Epithelial cell of esophagus (primary cell): Measurements from ENCODE around the gene PCDHGA4.

Source experiments
- DNase-seq: peaks from one replicate; pipeline ENCODE4 v3.0.0; 2010; ENCODE audit warnings: low read depth
- H3K4me3 ChIP-seq: 2 replicates; pipeline ENCODE4 v1.5.1; 2011; ENCODE audit warnings: mild to moderate bottlenecking, low read length, control low read depth
- TF ChIP-seq, protein P1 (sequence below): IDR thresholded peaks from 2 replicates; pipeline ENCODE4 v1.5.1; 2011; ENCODE audit warnings: low read depth, mild to moderate bottlenecking, low read length, control low read depth, inconsistent platforms; ENCODE audit not compliant: insufficient read depth; ENCODE audit errors: missing control alignments

The PCDHGA4 gene

DNA sequence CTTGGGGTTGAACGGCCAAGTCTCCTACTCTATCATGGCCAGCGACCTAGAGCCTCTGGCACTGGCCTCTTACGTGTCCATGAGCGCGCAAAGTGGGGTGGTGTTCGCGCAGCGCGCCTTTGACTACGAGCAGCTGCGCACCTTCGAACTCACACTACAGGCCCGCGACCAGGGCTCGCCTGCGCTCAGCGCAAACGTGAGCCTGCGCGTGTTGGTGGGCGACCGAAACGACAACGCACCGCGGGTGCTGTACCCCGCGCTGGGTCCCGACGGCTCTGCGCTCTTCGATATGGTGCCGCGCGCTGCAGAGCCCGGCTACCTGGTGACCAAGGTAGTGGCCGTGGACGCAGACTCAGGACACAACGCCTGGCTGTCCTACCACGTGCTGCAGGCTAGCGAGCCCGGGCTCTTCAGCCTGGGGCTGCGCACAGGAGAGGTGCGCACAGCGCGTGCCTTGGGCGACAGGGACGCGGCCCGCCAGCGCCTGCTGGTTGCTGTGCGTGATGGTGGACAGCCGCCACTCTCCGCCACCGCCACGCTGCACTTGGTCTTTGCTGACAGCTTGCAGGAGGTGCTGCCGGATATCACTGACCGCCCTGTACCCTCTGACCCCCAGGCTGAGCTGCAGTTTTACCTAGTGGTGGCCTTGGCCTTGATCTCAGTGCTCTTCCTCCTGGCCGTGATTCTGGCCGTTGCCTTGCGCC is 44.9 kb downstream of the PCDHGA4 start:
- TF ChIP-seq, protein P1, sequence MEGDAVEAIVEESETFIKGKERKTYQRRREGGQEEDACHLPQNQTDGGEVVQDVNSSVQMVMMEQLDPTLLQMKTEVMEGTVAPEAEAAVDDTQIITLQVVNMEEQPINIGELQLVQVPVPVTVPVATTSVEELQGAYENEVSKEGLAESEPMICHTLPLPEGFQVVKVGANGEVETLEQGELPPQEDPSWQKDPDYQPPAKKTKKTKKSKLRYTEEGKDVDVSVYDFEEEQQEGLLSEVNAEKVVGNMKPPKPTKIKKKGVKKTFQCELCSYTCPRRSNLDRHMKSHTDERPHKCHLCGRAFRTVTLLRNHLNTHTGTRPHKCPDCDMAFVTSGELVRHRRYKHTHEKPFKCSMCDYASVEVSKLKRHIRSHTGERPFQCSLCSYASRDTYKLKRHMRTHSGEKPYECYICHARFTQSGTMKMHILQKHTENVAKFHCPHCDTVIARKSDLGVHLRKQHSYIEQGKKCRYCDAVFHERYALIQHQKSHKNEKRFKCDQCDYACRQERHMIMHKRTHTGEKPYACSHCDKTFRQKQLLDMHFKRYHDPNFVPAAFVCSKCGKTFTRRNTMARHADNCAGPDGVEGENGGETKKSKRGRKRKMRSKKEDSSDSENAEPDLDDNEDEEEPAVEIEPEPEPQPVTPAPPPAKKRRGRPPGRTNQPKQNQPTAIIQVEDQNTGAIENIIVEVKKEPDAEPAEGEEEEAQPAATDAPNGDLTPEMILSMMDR, result no peak
- no peak for DNase-seq
- H3K4me3 ChIP-seq, result no peak overlapping the region

DNA sequence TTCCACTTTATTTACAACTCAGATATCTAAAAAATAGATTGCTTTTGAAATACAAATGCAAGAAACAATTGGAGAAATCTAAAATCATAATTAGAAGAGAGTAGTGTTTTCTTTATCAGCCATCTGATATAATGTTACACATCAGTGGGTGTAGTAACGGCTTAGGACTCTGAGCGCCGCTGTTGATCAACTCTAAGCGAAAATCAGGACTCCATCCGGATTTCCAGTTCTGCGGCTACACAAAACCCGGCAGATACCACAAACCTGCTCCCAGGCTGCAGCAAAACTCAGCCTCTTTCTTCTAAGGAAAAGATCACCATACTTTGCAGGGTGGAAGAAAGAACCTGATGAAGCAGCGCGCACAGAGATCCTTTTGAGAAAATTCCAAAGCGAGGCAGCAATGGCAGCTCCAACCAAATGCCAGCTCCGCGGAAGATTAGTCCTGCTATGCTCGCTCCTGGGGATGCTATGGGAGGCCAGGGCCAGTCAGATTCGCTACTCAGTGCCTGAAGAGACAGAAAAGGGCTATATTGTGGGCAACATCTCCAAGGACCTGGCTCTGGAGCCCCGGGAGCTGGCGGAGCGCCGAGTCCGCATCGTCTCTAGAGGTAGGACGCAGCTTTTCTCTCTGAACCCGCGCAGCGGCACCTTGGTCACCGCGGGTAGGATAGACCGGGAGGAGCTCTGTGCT is 47.9 kb downstream of the PCDHGA4 start, which contains the start of gene PCDHGA9:
Gene PCDHGA9, plus strand, starts transcription at position 226 of the 691 bp plus-strand sequence. Its CDS starts 175 bp downstream, at position 401.
- peak within 1 kb of the TSS; percentile 34 for H3K4me3 ChIP-seq
- TF ChIP-seq, protein P1, result peak; percentile 58
- DNase-seq, result peak; percentile 51

DNA sequence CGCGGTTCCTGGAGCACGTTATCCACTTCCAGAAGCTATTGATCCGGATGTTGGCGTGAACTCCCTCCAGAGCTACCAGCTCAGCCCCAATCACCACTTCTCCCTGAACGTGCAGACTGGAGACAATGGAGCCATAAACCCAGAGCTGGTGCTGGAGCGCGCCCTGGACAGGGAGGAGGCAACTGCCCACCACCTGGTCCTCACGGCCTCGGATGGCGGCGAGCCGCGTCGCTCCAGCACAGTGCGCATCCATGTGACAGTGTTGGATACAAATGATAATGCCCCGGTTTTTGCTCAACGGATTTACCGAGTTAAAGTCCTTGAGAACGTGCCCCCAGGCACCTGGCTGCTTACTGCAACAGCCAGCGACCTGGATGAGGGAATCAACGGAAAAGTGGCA is 48.6 kb downstream of the PCDHGA4 start:
- TF ChIP-seq, protein P1, result no peak
- H3K4me3 ChIP-seq, result no peak overlapping the region
- DNase-seq, result no peak
